Esophagus muscularis mucosa (tissue), 3 donors: Measurements from ENCODE around the gene PDP2.

Experiments
- CTCF ChIP-seq, 3 experiments: fragments of 200-600 bp in 2 of 3; fragments of 450-650 bp in 1 of 3; sonication (generic) in 2 of 3; IDR thresholded peaks; one replicate each; pipeline ENCODE4 v1.5.1; 2017 to 2019; ENCODE audit warnings: antibody characterized with exemption in 3 of 3, mild to moderate bottlenecking in 2 of 3, moderate library complexity in 1 of 3
- POLR2AphosphoS5 ChIP-seq, 2 donors: sonication (generic); formaldehyde crosslinking; IDR thresholded peaks; one replicate each; pipeline ENCODE4 v1.6.1; 2017; ENCODE audit warnings: antibody characterized with exemption in 2 of 2

GRCh38 chr16:66902648-66903543, 22.6 kb downstream of the PDP2 start:
- TF ChIP-seq POLR2AphosphoS5 (IDR thresholded peaks at IDR 0.05) (no peak), CTCF (IDR thresholded peaks at IDR 0.05) (no peak)
